Smooth muscle cell of trachea (primary cell): Measurements from ENCODE around the gene RALB. TPM values are rescaled to one million over a fixed set of nuclear protein-coding genes. Genes with fewer than 3 reads are reported as not detected.

Source experiments
- total RNA-seq: library from RNA; depleted of rRNA; stranded (reverse); fragments of >200 nt; gene quantifications from 2 replicates; pipeline ENCODE4 v1.2.1, GENCODE V29; 2014

The RALB gene
- 70.3 and 90.6 TPM in 2 replicates for total RNA-seq

GRCh38 chr2:120252225-120253020 lies at the start of gene RALB:
RALB (plus strand) TSS chr2:120252852; CDS start chr2:120278665, 25,813 bp downstream.

GRCh38 chr2:120223034-120223912 lies 29.4 kb upstream of the RALB start, which contains the start of gene TMEM185B:
TMEM185B (minus strand) TSS chr2:120223400; CDS start chr2:120222976, 424 bp downstream.

Other genes starting within 250 kb of the RALB start
- gene EPB41L5, start 239.8 kb upstream of the RALB start, total RNA-seq, result 14.3 and 14.6 TPM in 2 replicates
- gene TMEM185B, start 29.5 kb upstream of the RALB start, total RNA-seq, result 26.8 and 49.5 TPM in 2 replicates
- not detected in 2 replicates for gene INHBB, start 93.3 kb downstream of the RALB start, total RNA-seq